GM23338 (cell line): ENCODE data around the gene FGF1. TPM values are rescaled to one million over a fixed set of nuclear protein-coding genes. Genes with fewer than 3 reads are reported as not detected.

Source experiments
- ATAC-seq: fragments of 200-7000 bp; cut with Tn5 transposase; 3 replicates; pipeline ENCODE4 v1.9.1; 2020
- DNase-seq: peaks from one replicate; pipeline ENCODE4 v3.0.0-alpha.2; 2015; ENCODE audit warnings: low spot score
- H2AFZ ChIP-seq: fragments of 200-600 bp; sonication (generic); 2 replicates; pipeline ENCODE4 v1.8.0; 2016; ENCODE audit warnings: antibody characterized with exemption, mild to moderate bottlenecking, moderate library complexity
- H3F3A ChIP-seq: fragments of 200-600 bp; sonication (generic); replicated peaks from 2 replicates; pipeline ENCODE4 v1.8.0; 2017; ENCODE audit warnings: antibody characterized with exemption, mixed run types, low read depth
- H3K27ac ChIP-seq: fragments of 200-600 bp; sonication (generic); 2 replicates; pipeline ENCODE4 v1.6.1; 2016; ENCODE audit warnings: low read depth
- H3K27me3 ChIP-seq: fragments of 200-600 bp; sonication (generic); 2 replicates; pipeline ENCODE4 v1.8.0; 2016; ENCODE audit warnings: mild to moderate bottlenecking, mixed run types, moderate library complexity; ENCODE audit not compliant: insufficient read depth
- H3K36me3 ChIP-seq: fragments of 200-600 bp; sonication (generic); 2 replicates; pipeline ENCODE4 v1.8.0; 2016; ENCODE audit warnings: mild to moderate bottlenecking; ENCODE audit not compliant: insufficient read depth
- H3K4me1 ChIP-seq: fragments of 200-600 bp; sonication (generic); 2 replicates; pipeline ENCODE4 v1.8.0; 2016; ENCODE audit warnings: mild to moderate bottlenecking, moderate library complexity; ENCODE audit not compliant: insufficient read depth
- H3K4me2 ChIP-seq: fragments of 200-600 bp; sonication (generic); 2 replicates; pipeline ENCODE4 v1.7.1; 2017; ENCODE audit warnings: mixed run types
- H3K4me3 ChIP-seq: fragments of 200-600 bp; sonication (generic); 2 replicates; pipeline ENCODE4 v1.6.1; 2016; ENCODE audit warnings: mixed run types
- H3K79me2 ChIP-seq: fragments of 200-600 bp; sonication (generic); replicated peaks from 2 replicates; pipeline ENCODE4 v1.8.0; 2017; ENCODE audit warnings: mild to moderate bottlenecking; ENCODE audit not compliant: insufficient read depth
- H3K9me2 ChIP-seq: fragments of 200-600 bp; sonication (generic); 2 replicates; pipeline ENCODE4 v1.8.0; 2017; ENCODE audit not compliant: insufficient read depth
- H4K20me1 ChIP-seq: fragments of 200-600 bp; sonication (generic); replicated peaks from 2 replicates; pipeline ENCODE4 v1.8.0; 2017; ENCODE audit warnings: mild to moderate bottlenecking; ENCODE audit not compliant: insufficient read depth
- H3K27ac Mint-ChIP-seq: 2 replicates; pipeline ENCODE4 v1.8.0; 2020; ENCODE audit warnings: inconsistent platforms, mild to moderate bottlenecking, moderate library complexity, mixed read lengths
- H3K27me3 Mint-ChIP-seq: 3 replicates; pipeline ENCODE4 v1.8.0; 2022; ENCODE audit warnings: low read depth, mild to moderate bottlenecking, moderate library complexity, mixed read lengths, inconsistent platforms; ENCODE audit not compliant: insufficient read depth, poor library complexity
- H3K36me3 Mint-ChIP-seq: 3 replicates; pipeline ENCODE4 v1.8.0; 2021; ENCODE audit warnings: low read depth, mild to moderate bottlenecking, inconsistent platforms, moderate library complexity, mixed read lengths
- H3K4me1 Mint-ChIP-seq: 3 replicates; pipeline ENCODE4 v1.8.0; 2020; ENCODE audit warnings: mild to moderate bottlenecking, inconsistent platforms, mixed read lengths
- H3K4me3 Mint-ChIP-seq: 3 replicates; pipeline ENCODE4 v1.8.0; 2021; ENCODE audit warnings: moderate library complexity, mild to moderate bottlenecking, inconsistent platforms, mixed read lengths
- H3K9me3 Mint-ChIP-seq: 3 replicates; pipeline ENCODE4 v1.8.0; 2020; ENCODE audit warnings: moderate library complexity, mild to moderate bottlenecking, inconsistent platforms, mixed read lengths
- ETS1 ChIP-seq: IDR thresholded peaks from 2 replicates; pipeline ENCODE4 v1.6.1; 2016; ENCODE audit warnings: antibody characterized with exemption
- EZH2 ChIP-seq: fragments of 200-600 bp; sonication (generic); IDR thresholded peaks from one replicate; pipeline ENCODE4 v1.8.0; 2017; ENCODE audit warnings: antibody characterized with exemption, mild to moderate bottlenecking, low read depth; ENCODE audit not compliant: unreplicated experiment
- EZH2phosphoT487 ChIP-seq: fragments of 200-600 bp; sonication (generic); IDR thresholded peaks from one replicate; pipeline ENCODE4 v1.8.1; 2018; ENCODE audit warnings: antibody characterized with exemption; ENCODE audit not compliant: unreplicated experiment
- JUNB ChIP-seq: IDR thresholded peaks from one replicate; pipeline ENCODE4 v1.6.1; 2016; ENCODE audit warnings: antibody characterized with exemption; ENCODE audit not compliant: unreplicated experiment
- NANOG ChIP-seq: IDR thresholded peaks from 2 replicates; pipeline ENCODE4 v1.6.1; 2016; ENCODE audit warnings: antibody characterized with exemption, borderline replicate concordance
- REST ChIP-seq: IDR thresholded peaks from one replicate; pipeline ENCODE4 v1.6.1; 2018; ENCODE audit warnings: antibody characterized with exemption; ENCODE audit not compliant: unreplicated experiment
- ZNF114 ChIP-seq: fragments of 250-450 bp; sonication (Bioruptor Pico); IDR thresholded peaks from 2 replicates; pipeline ENCODE4 v1.5.0; 2020; ENCODE audit warnings: mild to moderate bottlenecking, moderate library complexity
- ZNF331 ChIP-seq: fragments of 250-450 bp; sonication (Bioruptor Pico); IDR thresholded peaks from 2 replicates; pipeline ENCODE4 v1.5.0; 2020; ENCODE audit warnings: low read depth, mild to moderate bottlenecking, moderate library complexity
- ZNF462 ChIP-seq: fragments of 250-450 bp; sonication (Bioruptor Pico); IDR thresholded peaks from 2 replicates; pipeline ENCODE4 v1.5.0; 2020; ENCODE audit warnings: mild to moderate bottlenecking, moderate library complexity
- polyA plus RNA-seq: library from polyadenylated mRNA; unstranded; fragments of >200 nt; fragmentation: Nextera tagmentation; extraction: Ambion mirVana; gene quantifications from 2 replicates; pipeline ENCODE4 v1.2.1, GENCODE V29; 2016
- total RNA-seq: library from RNA; depleted of rRNA; stranded (reverse); fragments of >200 nt; shearing (Covaris generic); gene quantifications from 2 replicates; pipeline ENCODE4 v1.2.3, GENCODE V29; 2014

FGF1 gene
- total and polyA plus RNA-seq, 2 experiments from 2014 or later: 0.21 to 0.34 TPM

- Histone ChIP-seq H3K4me2 (no peak overlapping the region), H2AFZ (no peak overlapping the region; the same call in 1 of the 2 replicates), H4K20me1 (no peaks in the 10 kb centered on the region), H3K27me3 (no peaks in the 10 kb centered on the region), H3F3A (no peaks in the 10 kb centered on the region), H3K79me2 (no peaks in the 10 kb centered on the region), H3K4me1 (no peaks in the 10 kb centered on the region), H3K9me2 (0 out of 2 replicates have a peak, but pooled peaks cover 8% of the 10 kb centered on the region), H3K36me3 (no peaks in the 10 kb centered on the region), H3K4me3 (no peak overlapping the region), H3K27ac (no peak overlapping the region)
- DNase-seq (no peak), ATAC-seq (no peak)
- H3K36me3 Mint-ChIP-seq: no peaks in the 10 kb centered on the region
- no peak overlapping the region for H3K27ac Mint-ChIP-seq
- no peak overlapping the region for H3K4me3 Mint-ChIP-seq
- TF ChIP-seq ZNF114 (CRISPR knock-in tag) (no peak), NANOG (no peak), ETS1 (no peak), ZNF462 (CRISPR knock-in tag) (no peak)
- no peaks in the 10 kb centered on the region for H3K27me3 Mint-ChIP-seq
- peaks cover 12% of the 10 kb centered on the region for H3K4me1 Mint-ChIP-seq
- H3K9me3 Mint-ChIP-seq: no peaks in the 10 kb centered on the region
These were observed 22.6 kb downstream of the FGF1 start for GRCh38 chr5:142663246-142663645.

GRCh38 chr5:142661957-142662356 lies 23.9 kb downstream of the FGF1 start:
- no peaks in the 10 kb centered on the region for H3K36me3 ChIP-seq
- no peak for DNase-seq
- H3K9me3 Mint-ChIP-seq: no peaks in the 10 kb centered on the region
- H2AFZ ChIP-seq: no peak overlapping the region
- no peak overlapping the region for H3K27ac ChIP-seq
- no peak for ATAC-seq
- H3K4me1 Mint-ChIP-seq: peaks cover 12% of the 10 kb centered on the region
- H3K9me2 ChIP-seq: 0 out of 2 replicates have a peak, but pooled peaks cover 8% of the 10 kb centered on the region
- H3K4me3 Mint-ChIP-seq: no peak overlapping the region
- H3K4me1 ChIP-seq: no peaks in the 10 kb centered on the region
- no peak overlapping the region for H3K27ac Mint-ChIP-seq
- H3K27me3 ChIP-seq: no peaks in the 10 kb centered on the region
- no peak overlapping the region for H3K4me2 ChIP-seq
- H3K79me2 ChIP-seq: no peaks in the 10 kb centered on the region
- peaks cover 2% of the 10 kb centered on the region for H3K27me3 Mint-ChIP-seq
- H3K36me3 Mint-ChIP-seq: no peaks in the 10 kb centered on the region
- no peak overlapping the region for H3K4me3 ChIP-seq
- H4K20me1 ChIP-seq: no peaks in the 10 kb centered on the region
- H3F3A ChIP-seq: no peaks in the 10 kb centered on the region
- TF ChIP-seq EZH2phosphoT487 (no peak), EZH2 (no peak), ZNF331 (no peak), REST (no peak), ETS1 (no peak), JUNB (no peak)
